SK-N-SH (cell line): ENCODE measurements around the gene PDK2. TPM values are rescaled to one million over a fixed set of nuclear protein-coding genes. Genes with fewer than 3 reads are reported as not detected.

Source experiments
- CTCF ChIA-PET: fragments of 300-600, 350-600 bp; formaldehyde crosslinking; extraction: SDS; loops from one replicate; lab custom pipeline; 2021; lab: Yijun Ruan, JAX
- POLR2A ChIA-PET: fragments of 350-600 bp; sonication (Branson Sonifier 250); formaldehyde crosslinking; extraction: SDS; loops from one replicate; lab custom pipeline; 2020; ENCODE audit warnings: antibody characterized with exemption, inconsistent platforms; lab: Yijun Ruan, JAX
- DNase-seq: peaks from one replicate; pipeline ENCODE4 v3.0.0; 2012
- H2AFZ ChIP-seq: fragments of 200-600 bp; sonication (generic); 2 replicates; pipeline ENCODE4 v1.8.1; 2016; ENCODE audit warnings: antibody characterized with exemption, mild to moderate bottlenecking, low read depth
- H3F3A ChIP-seq: fragments of 200-600 bp; sonication (generic); replicated peaks from 2 replicates; pipeline ENCODE3; 2016; ENCODE audit warnings: antibody characterized with exemption, mild to moderate bottlenecking; ENCODE audit not compliant: insufficient read depth
- H3K27ac ChIP-seq, 2 experiments: fragments of 200-500 bp in 1 of 2; fragments of 200-600 bp in 1 of 2; sonication (Bioruptor generic) in 1 of 2; sonication (generic), shearing (Covaris generic) in 1 of 2; 2 replicates each; pipeline versions ENCODE4 v1.5.1 to v1.6.1; 2014 to 2016; ENCODE audit warnings: low read depth in 2 of 2, inconsistent platforms in 1 of 2, low read length in 1 of 2, mild to moderate bottlenecking in 1 of 2, mixed read lengths in 1 of 2
- H3K27me3 ChIP-seq: fragments of 200-600 bp; sonication (generic), shearing (Covaris generic); 2 replicates; pipeline ENCODE4 v1.6.1; 2016; ENCODE audit warnings: mixed run types; ENCODE audit not compliant: insufficient read depth
- H3K36me3 ChIP-seq, 2 experiments: fragments of 200-500 bp in 1 of 2; fragments of 200-600 bp in 1 of 2; sonication (Bioruptor generic) in 1 of 2; sonication (generic) in 1 of 2; replicated peaks in 1 of 2; 2 replicates each; pipeline versions ENCODE3 to v1.5.1; 2014 to 2016; ENCODE audit warnings: low read length in 1 of 2, mild to moderate bottlenecking in 1 of 2; ENCODE audit not compliant: insufficient read depth in 2 of 2, control insufficient read depth in 1 of 2
- H3K4me1 ChIP-seq, 2 experiments: fragments of 200-500 bp in 1 of 2; fragments of 200-600 bp in 1 of 2; sonication (Bioruptor generic) in 1 of 2; sonication (generic), shearing (Covaris generic) in 1 of 2; 2 replicates each; pipeline versions ENCODE4 v1.5.1 to v1.6.1; 2014 to 2016; ENCODE audit warnings: low read depth in 1 of 2, low read length in 1 of 2, mixed run types in 1 of 2; ENCODE audit not compliant: insufficient read depth in 2 of 2, control insufficient read depth in 1 of 2
- H3K4me2 ChIP-seq: fragments of 200-600 bp; sonication (generic), shearing (Covaris generic); 2 replicates; pipeline ENCODE4 v1.6.1; 2017; ENCODE audit warnings: mixed run types
- H3K4me3 ChIP-seq, 2 experiments: fragments of 200-500 bp in 1 of 2; fragments of 200-600 bp in 1 of 2; sonication (Bioruptor generic) in 1 of 2; sonication (generic), shearing (Covaris generic) in 1 of 2; 2 replicates each; pipeline versions ENCODE4 v1.5.1 to v1.8.1; 2014 to 2016; ENCODE audit warnings: low read depth in 2 of 2, inconsistent platforms in 1 of 2, low read length in 1 of 2, mild to moderate bottlenecking in 1 of 2, mixed read lengths in 1 of 2, moderate library complexity in 1 of 2
- H3K79me2 ChIP-seq: fragments of 200-600 bp; sonication (generic); 2 replicates; pipeline ENCODE4 v1.8.1; 2017; ENCODE audit warnings: mild to moderate bottlenecking; ENCODE audit not compliant: insufficient read depth
- H3K9ac ChIP-seq: fragments of 200-600 bp; sonication (generic); 2 replicates; pipeline ENCODE4 v1.6.1; 2017; ENCODE audit warnings: mixed run types
- H3K9me2 ChIP-seq: fragments of 200-600 bp; sonication (generic); 2 replicates; pipeline ENCODE4 v1.6.1; 2017; ENCODE audit warnings: mixed run types
- H3K9me3 ChIP-seq: fragments of 200-600 bp; sonication (generic); 2 replicates; pipeline ENCODE4 v1.6.1; 2017; ENCODE audit warnings: mixed run types, mild to moderate bottlenecking, moderate library complexity
- H4K20me1 ChIP-seq: fragments of 200-600 bp; sonication (generic); 2 replicates; pipeline ENCODE4 v1.6.1; 2017; ENCODE audit warnings: mild to moderate bottlenecking, mixed run types; ENCODE audit not compliant: insufficient read depth
- EP300 ChIP-seq, 2 experiments: IDR thresholded peaks; 2 replicates each; pipeline versions ENCODE4 v1.4.0 to v1.6.1; 2012; ENCODE audit warnings: borderline replicate concordance in 1 of 2, low read depth in 1 of 2, low read length in 1 of 2
- GABPA ChIP-seq: IDR thresholded peaks from 2 replicates; pipeline ENCODE4 v1.4.0; 2012; ENCODE audit warnings: low read depth, mild to moderate bottlenecking
- GATA2 ChIP-seq: sonication (generic); formaldehyde crosslinking; IDR thresholded peaks from 2 replicates; pipeline ENCODE4 v1.5.0; 2020; ENCODE audit warnings: mild to moderate bottlenecking, missing genetic modification reagents
- IRF3 ChIP-seq: fragments of 150-350 bp; IDR thresholded peaks from 2 replicates; pipeline ENCODE4 v1.6.1; 2016; ENCODE audit warnings: mild to moderate bottlenecking, low read depth, low read length
- JUND ChIP-seq: IDR thresholded peaks from 2 replicates; pipeline ENCODE4 v1.4.0; 2012
- MXI1 ChIP-seq: IDR thresholded peaks from 2 replicates; pipeline ENCODE4 v1.6.1; 2012; ENCODE audit warnings: mild to moderate bottlenecking, low read depth, low read length, improper control_type of control experiment
- NFIC ChIP-seq: IDR thresholded peaks from 2 replicates; pipeline ENCODE4 v1.4.0; 2012; ENCODE audit warnings: borderline replicate concordance
- POLR2AphosphoS5 ChIP-seq: IDR thresholded peaks from 2 replicates; pipeline ENCODE4 v1.6.1; 2012; ENCODE audit warnings: low read depth, low read length
- REST ChIP-seq: IDR thresholded peaks from 2 replicates; pipeline ENCODE4 v1.6.1; 2012; ENCODE audit warnings: mild to moderate bottlenecking, low read depth, low read length, moderate library complexity
- RFX5 ChIP-seq: IDR thresholded peaks from 2 replicates; pipeline ENCODE4 v1.6.1; 2012; ENCODE audit warnings: mild to moderate bottlenecking, improper control_type of control experiment, low read length
- RXRA ChIP-seq: IDR thresholded peaks from 2 replicates; pipeline ENCODE4 v1.4.0; 2012; ENCODE audit warnings: low read depth, mild to moderate bottlenecking, borderline replicate concordance
- SIN3A ChIP-seq: IDR thresholded peaks from 2 replicates; pipeline ENCODE4 v1.6.1; 2012; ENCODE audit warnings: low read depth, mild to moderate bottlenecking, low read length, moderate library complexity, borderline replicate concordance
- TCF12 ChIP-seq: IDR thresholded peaks from 2 replicates; pipeline ENCODE4 v1.4.0; 2012
- WGBS: methylation state at CpG from one replicate; pipeline ENCODE4 v1.1.6; 2017; ENCODE audit warnings: low lambda C conversion rate; 5-methylcytosine and 5-hydroxymethylcytosine counted together
- polyA plus RNA-seq, 3 experiments: library from polyadenylated mRNA; depleted of rRNA; stranded (reverse); fragments of >200 nt; gene quantifications; 2 replicates each; pipeline ENCODE4 v1.2.3, GENCODE V29; 2012
- TF ChIP-seq, protein P1 (sequence below): IDR thresholded peaks from 2 replicates; pipeline ENCODE4 v1.4.0; 2012; ENCODE audit warnings: low read depth
- TF ChIP-seq, protein P2 (sequence below): IDR thresholded peaks from 2 replicates; pipeline ENCODE4; 2012

PDK2 gene
- polyA plus RNA-seq, 1 of the 3 experiments (the other 2 are of a cell fraction) = 124 TPM

DNA sequence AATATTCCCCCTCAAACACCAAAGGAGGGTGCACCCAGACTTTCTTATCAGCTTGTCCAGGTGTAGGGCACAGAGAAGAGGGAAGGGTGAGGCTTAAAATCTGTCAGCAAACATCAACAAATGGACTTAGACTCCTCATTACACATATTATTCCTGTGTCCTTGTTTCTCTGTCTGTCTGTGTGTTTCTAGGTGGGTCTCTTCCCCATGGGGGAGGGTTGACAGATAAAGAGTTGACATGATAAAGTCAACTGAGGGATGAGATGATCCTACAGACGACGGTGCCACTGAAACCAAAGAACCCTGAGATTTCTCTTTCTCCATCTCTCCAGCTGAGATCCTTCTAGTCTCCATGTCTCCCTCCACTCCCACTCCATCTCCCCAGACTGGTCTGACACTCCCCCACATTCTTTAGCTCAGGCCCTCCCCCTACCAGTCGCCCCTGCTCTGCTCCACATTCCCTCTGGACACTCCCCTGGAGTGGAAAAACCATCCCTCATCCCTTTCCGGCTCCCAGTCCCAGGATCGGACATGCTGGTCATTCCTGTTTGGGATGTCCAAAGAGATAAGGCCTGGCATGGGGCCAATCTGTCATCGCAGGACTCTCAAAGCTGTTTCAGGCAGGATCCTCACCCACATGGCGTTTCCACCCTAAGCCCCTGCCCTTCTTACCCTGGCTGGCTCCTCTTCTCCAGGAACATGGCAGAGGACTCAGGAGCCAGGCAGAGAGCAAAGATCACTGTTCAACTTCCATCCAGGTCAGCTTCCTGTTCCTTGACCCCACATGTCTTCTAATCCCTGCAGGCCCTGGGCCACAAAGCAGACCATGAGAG lies 42.1 kb upstream of the PDK2 start:
- H3K27me3 ChIP-seq = no peaks in the 10 kb centered on the region
- peak overlapping the region; percentile 4 to 10; a peak in 3 of 4 replicates for H3K4me3 ChIP-seq
- DNase-seq = peak; percentile 56
- no peaks in the 10 kb centered on the region for H3K9me3 ChIP-seq
- peaks cover 0 to 19% of the 10 kb centered on the region in 2 experiments for H3K36me3 ChIP-seq
- no peaks in the 10 kb centered on the region for H4K20me1 ChIP-seq
- ChIA-PET POLR2A (no interaction called here), CTCF (interaction anchor here (0.8 to 8.0 kb wide), 10 partner anchors 8 to 77 kb away, joined by 3 to 126 read pairs (median 4); partner anchors contain the start of gene SAMD14)
- H3K4me1 ChIP-seq = peaks cover 60 to 71% of the 10 kb centered on the region in 2 experiments
- peaks cover 80% of the 10 kb centered on the region for H3F3A ChIP-seq
- peaks cover 69% of the 10 kb centered on the region for H3K79me2 ChIP-seq
- peak overlapping the region; percentile 96 for H3K4me2 ChIP-seq
- no peak for TF ChIP-seq TCF12
- TF ChIP-seq NFIC = peak; percentile 98
- TF ChIP-seq GABPA = no peak
- TF ChIP-seq, protein P1, sequence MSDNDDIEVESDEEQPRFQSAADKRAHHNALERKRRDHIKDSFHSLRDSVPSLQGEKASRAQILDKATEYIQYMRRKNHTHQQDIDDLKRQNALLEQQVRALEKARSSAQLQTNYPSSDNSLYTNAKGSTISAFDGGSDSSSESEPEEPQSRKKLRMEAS = peak; percentile 68
- no peak; the same call in 1 of the 2 replicates for TF ChIP-seq POLR2AphosphoS5
- TF ChIP-seq, protein P2, sequence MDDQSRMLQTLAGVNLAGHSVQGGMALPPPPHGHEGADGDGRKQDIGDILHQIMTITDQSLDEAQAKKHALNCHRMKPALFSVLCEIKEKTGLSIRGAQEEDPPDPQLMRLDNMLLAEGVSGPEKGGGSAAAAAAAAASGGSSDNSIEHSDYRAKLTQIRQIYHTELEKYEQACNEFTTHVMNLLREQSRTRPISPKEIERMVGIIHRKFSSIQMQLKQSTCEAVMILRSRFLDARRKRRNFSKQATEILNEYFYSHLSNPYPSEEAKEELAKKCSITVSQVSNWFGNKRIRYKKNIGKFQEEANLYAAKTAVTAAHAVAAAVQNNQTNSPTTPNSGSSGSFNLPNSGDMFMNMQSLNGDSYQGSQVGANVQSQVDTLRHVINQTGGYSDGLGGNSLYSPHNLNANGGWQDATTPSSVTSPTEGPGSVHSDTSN = peak; percentile 72
- TF ChIP-seq RXRA = peak; percentile 55; the same call in 1 of the 2 replicates
- no peak for TF ChIP-seq IRF3
- TF ChIP-seq SIN3A = peak; percentile 29; the same call in 1 of the 2 replicates
- TF ChIP-seq MXI1 = peak; percentile 65
- TF ChIP-seq JUND = 0 out of 2 replicates have a peak, but pooled peaks have one; percentile 29
- TF ChIP-seq REST = peak; percentile 78
- peak; percentile 33 to 57; a peak in 1 of 4 replicates for TF ChIP-seq EP300 (IDR thresholded peaks at IDR 0.05; ENCODE audit: borderline replicate concordance in 1 of 2, low read depth in 1 of 2, low read length in 1 of 2)
- TF ChIP-seq GATA2 (CRISPR knock-in tag) = peak; percentile 35; the same call in 1 of the 2 replicates
- no peak for TF ChIP-seq RFX5
- 47% methylated on average over 7 of the region's 7 CpGs for WGBS
- peak overlapping the region; percentile 98 for H3K9ac ChIP-seq
- peak overlapping the region; percentile 96 to 100 for H3K27ac ChIP-seq
- H3K9me2 ChIP-seq = no peaks in the 10 kb centered on the region
- no peak overlapping the region for H2AFZ ChIP-seq
